WTC11 (cell line): ENCODE data around the gene RPL18A. TPM values are rescaled to one million over a fixed set of nuclear protein-coding genes. Genes with fewer than 3 reads are reported as not detected.

Experiments
- ATF1 ChIP-seq: sonication (generic); formaldehyde crosslinking; IDR thresholded peaks from 2 replicates; pipeline ENCODE4 v1.8.1; 2023; ENCODE audit warnings: mild to moderate bottlenecking, moderate library complexity, missing genetic modification reagents
- EMX1 ChIP-seq: fragments of 250-450 bp; sonication (Bioruptor Pico); IDR thresholded peaks from 2 replicates; pipeline ENCODE4 v1.8.0; 2021; ENCODE audit warnings: mild to moderate bottlenecking
- FOXJ3 ChIP-seq: sonication (generic); formaldehyde crosslinking; IDR thresholded peaks from 2 replicates; pipeline ENCODE4 v1.9.0; 2021; ENCODE audit warnings: missing genetic modification reagents, mild to moderate bottlenecking, borderline replicate concordance
- FOXP1 ChIP-seq: sonication (generic); formaldehyde crosslinking; IDR thresholded peaks from 2 replicates; pipeline ENCODE4 v1.8.0; 2022; ENCODE audit warnings: missing genetic modification reagents, mild to moderate bottlenecking, moderate library complexity, borderline replicate concordance
- HMGA2 ChIP-seq: fragments of 250-450 bp; sonication (Bioruptor Pico); IDR thresholded peaks from 2 replicates; pipeline ENCODE4 v1.4.0; 2021; ENCODE audit warnings: mild to moderate bottlenecking, moderate library complexity
- JAZF1 ChIP-seq: fragments of 250-450 bp; sonication (Bioruptor Pico); IDR thresholded peaks from 2 replicates; pipeline ENCODE4 v1.9.0; 2021; ENCODE audit warnings: moderate library complexity, mild to moderate bottlenecking, inconsistent platforms
- MYBL2 ChIP-seq: sonication (generic); formaldehyde crosslinking; IDR thresholded peaks from 2 replicates; pipeline ENCODE4 v1.8.1; 2023; ENCODE audit warnings: mild to moderate bottlenecking, moderate library complexity, missing genetic modification reagents
- NFATC4 ChIP-seq: fragments of 250-450 bp; sonication (Bioruptor Pico); IDR thresholded peaks from 2 replicates; pipeline ENCODE4 v1.9.0; 2021; ENCODE audit warnings: mild to moderate bottlenecking
- NFYB ChIP-seq: sonication (generic); formaldehyde crosslinking; conservative IDR thresholded peaks from 2 replicates; pipeline ENCODE4 v1.8.0; 2022; ENCODE audit warnings: low read depth, missing genetic modification reagents
- RORB ChIP-seq: fragments of 250-450 bp; sonication (Bioruptor Pico); IDR thresholded peaks from 2 replicates; pipeline ENCODE4 v1.9.0; 2021; ENCODE audit warnings: mild to moderate bottlenecking
- ZNF121 ChIP-seq: sonication (generic); formaldehyde crosslinking; IDR thresholded peaks from 2 replicates; pipeline ENCODE4 v1.8.0; 2023; ENCODE audit warnings: missing genetic modification reagents
- ZNF138 ChIP-seq: sonication (generic); formaldehyde crosslinking; conservative IDR thresholded peaks from 2 replicates; pipeline ENCODE4 v1.8.1; 2022; ENCODE audit warnings: mild to moderate bottlenecking, moderate library complexity, missing genetic modification reagents
- ZNF671 ChIP-seq: fragments of 250-450 bp; sonication (Bioruptor Pico); IDR thresholded peaks from 2 replicates; pipeline ENCODE4 v1.8.0; 2021; ENCODE audit warnings: mild to moderate bottlenecking
- total RNA-seq: library from RNA; stranded (reverse); gene quantifications from 3 replicates; pipeline ENCODE4 v1.2.3, GENCODE V29; 2021
- TF ChIP-seq, protein P1 (sequence below): sonication (generic); formaldehyde crosslinking; IDR thresholded peaks from 2 replicates; pipeline ENCODE4 v1.8.0; 2022; ENCODE audit warnings: mild to moderate bottlenecking, missing genetic modification reagents
- TF ChIP-seq, protein P2 (sequence below): fragments of 250-450 bp; sonication (Bioruptor Pico); IDR thresholded peaks from 2 replicates; pipeline ENCODE4 v1.9.0; 2021; ENCODE audit warnings: mild to moderate bottlenecking
- TF ChIP-seq, protein P3 (sequence below): sonication (generic); formaldehyde crosslinking; conservative IDR thresholded peaks from 2 replicates; pipeline ENCODE4 v1.8.1; 2023; ENCODE audit warnings: mild to moderate bottlenecking, low read depth, missing genetic modification reagents, moderate library complexity
- TF ChIP-seq, protein P4 (sequence below): sonication (generic); formaldehyde crosslinking; IDR thresholded peaks from 2 replicates; pipeline ENCODE4 v1.8.0; 2023; ENCODE audit warnings: mild to moderate bottlenecking, missing genetic modification reagents
- TF ChIP-seq, protein P5 (sequence below): sonication (generic); formaldehyde crosslinking; IDR thresholded peaks from 2 replicates; pipeline ENCODE4 v1.8.0; 2022; ENCODE audit warnings: mild to moderate bottlenecking, missing genetic modification reagents
- TF ChIP-seq, protein P6 (sequence below): sonication (generic); formaldehyde crosslinking; IDR thresholded peaks from 2 replicates; pipeline ENCODE4 v1.8.1; 2023; ENCODE audit warnings: mild to moderate bottlenecking, missing genetic modification reagents, moderate library complexity
- TF ChIP-seq, protein P7 (sequence below): sonication (generic); formaldehyde crosslinking; IDR thresholded peaks from 2 replicates; pipeline ENCODE4 v1.8.1; 2022; ENCODE audit warnings: low read depth, missing genetic modification reagents, borderline replicate concordance
- TF ChIP-seq, protein P8 (sequence below): fragments of 250-450 bp; sonication (Bioruptor Pico); IDR thresholded peaks from 2 replicates; pipeline ENCODE4 v2.1.2; 2022; ENCODE audit warnings: mild to moderate bottlenecking, moderate library complexity

The RPL18A gene
- total RNA-seq, 1 experiment from 2014 or later = 2,950 TPM

DNA sequence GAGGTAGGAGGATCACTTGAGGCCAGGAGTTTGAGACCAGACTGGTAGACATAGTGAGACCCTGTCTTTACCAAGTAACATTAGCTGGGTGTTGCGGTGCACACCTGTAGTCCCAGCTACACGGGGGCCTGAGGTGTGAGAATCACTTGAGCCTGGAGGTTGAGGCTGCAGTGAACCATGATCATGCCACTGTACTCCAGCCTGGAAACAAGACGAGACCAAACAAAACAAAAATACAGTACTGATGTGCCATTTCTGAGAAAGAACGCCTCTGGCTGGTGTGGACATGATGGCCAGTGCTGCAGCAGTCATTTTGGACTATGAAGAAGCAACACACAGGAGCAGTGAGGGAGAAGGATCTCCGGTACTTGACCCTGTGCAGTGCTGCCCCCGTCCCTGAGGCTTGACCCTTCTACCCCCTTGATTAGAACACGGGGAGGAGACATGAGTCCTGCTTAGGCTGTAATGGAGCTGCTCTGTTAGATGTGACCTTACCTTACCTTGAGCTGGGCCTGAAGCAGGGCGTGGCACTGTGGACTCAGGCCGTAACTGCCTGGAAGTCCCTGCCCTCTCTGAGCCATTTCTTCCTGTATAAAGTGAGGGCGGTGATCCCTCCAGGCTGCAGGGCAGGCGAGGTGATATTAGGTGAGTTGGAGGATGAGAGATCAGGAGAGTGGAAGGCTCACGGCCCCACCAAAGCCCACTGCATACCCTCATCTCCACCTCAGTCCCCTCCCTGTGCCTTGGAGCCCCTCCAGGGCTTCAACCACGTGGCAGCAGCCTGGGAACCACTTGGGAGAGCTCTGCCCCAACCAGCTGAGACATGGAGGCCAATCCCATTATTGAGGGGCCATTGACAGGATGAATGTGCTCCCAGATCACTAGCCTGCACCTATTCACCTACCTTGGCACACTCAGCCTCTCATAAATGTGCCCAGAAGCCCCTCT lies 5.9 kb downstream of the RPL18A start (continued):
- 0 out of 2 replicates have a peak, but pooled peaks have one; percentile 2 for TF ChIP-seq ZNF121 (CRISPR knock-in tag)
- peak; percentile 92 for TF ChIP-seq EMX1
- peak; percentile 56; the same call in 1 of the 2 replicates for TF ChIP-seq FOXP1 (CRISPR knock-in tag)
- TF ChIP-seq, protein P1, sequence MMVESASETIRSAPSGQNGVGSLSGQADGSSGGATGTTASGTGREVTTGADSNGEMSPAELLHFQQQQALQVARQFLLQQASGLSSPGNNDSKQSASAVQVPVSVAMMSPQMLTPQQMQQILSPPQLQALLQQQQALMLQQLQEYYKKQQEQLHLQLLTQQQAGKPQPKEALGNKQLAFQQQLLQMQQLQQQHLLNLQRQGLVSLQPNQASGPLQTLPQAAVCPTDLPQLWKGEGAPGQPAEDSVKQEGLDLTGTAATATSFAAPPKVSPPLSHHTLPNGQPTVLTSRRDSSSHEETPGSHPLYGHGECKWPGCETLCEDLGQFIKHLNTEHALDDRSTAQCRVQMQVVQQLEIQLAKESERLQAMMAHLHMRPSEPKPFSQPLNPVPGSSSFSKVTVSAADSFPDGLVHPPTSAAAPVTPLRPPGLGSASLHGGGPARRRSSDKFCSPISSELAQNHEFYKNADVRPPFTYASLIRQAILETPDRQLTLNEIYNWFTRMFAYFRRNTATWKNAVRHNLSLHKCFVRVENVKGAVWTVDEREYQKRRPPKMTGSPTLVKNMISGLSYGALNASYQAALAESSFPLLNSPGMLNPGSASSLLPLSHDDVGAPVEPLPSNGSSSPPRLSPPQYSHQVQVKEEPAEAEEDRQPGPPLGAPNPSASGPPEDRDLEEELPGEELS (CRISPR knock-in tag) = 0 out of 2 replicates have a peak, but pooled peaks have one; percentile 15
- no peak for TF ChIP-seq ZNF138
- TF ChIP-seq NFYB (CRISPR knock-in tag) = no peak
- TF ChIP-seq, protein P2, sequence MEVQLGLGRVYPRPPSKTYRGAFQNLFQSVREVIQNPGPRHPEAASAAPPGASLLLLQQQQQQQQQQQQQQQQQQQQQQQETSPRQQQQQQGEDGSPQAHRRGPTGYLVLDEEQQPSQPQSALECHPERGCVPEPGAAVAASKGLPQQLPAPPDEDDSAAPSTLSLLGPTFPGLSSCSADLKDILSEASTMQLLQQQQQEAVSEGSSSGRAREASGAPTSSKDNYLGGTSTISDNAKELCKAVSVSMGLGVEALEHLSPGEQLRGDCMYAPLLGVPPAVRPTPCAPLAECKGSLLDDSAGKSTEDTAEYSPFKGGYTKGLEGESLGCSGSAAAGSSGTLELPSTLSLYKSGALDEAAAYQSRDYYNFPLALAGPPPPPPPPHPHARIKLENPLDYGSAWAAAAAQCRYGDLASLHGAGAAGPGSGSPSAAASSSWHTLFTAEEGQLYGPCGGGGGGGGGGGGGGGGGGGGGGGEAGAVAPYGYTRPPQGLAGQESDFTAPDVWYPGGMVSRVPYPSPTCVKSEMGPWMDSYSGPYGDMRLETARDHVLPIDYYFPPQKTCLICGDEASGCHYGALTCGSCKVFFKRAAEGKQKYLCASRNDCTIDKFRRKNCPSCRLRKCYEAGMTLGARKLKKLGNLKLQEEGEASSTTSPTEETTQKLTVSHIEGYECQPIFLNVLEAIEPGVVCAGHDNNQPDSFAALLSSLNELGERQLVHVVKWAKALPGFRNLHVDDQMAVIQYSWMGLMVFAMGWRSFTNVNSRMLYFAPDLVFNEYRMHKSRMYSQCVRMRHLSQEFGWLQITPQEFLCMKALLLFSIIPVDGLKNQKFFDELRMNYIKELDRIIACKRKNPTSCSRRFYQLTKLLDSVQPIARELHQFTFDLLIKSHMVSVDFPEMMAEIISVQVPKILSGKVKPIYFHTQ (CRISPR knock-in tag) = peak; percentile 55
- TF ChIP-seq MYBL2 (CRISPR knock-in tag) = peak; percentile 34
- TF ChIP-seq, protein P3, sequence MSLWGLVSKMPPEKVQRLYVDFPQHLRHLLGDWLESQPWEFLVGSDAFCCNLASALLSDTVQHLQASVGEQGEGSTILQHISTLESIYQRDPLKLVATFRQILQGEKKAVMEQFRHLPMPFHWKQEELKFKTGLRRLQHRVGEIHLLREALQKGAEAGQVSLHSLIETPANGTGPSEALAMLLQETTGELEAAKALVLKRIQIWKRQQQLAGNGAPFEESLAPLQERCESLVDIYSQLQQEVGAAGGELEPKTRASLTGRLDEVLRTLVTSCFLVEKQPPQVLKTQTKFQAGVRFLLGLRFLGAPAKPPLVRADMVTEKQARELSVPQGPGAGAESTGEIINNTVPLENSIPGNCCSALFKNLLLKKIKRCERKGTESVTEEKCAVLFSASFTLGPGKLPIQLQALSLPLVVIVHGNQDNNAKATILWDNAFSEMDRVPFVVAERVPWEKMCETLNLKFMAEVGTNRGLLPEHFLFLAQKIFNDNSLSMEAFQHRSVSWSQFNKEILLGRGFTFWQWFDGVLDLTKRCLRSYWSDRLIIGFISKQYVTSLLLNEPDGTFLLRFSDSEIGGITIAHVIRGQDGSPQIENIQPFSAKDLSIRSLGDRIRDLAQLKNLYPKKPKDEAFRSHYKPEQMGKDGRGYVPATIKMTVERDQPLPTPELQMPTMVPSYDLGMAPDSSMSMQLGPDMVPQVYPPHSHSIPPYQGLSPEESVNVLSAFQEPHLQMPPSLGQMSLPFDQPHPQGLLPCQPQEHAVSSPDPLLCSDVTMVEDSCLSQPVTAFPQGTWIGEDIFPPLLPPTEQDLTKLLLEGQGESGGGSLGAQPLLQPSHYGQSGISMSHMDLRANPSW (CRISPR knock-in tag) = no peak
- TF ChIP-seq, protein P4, sequence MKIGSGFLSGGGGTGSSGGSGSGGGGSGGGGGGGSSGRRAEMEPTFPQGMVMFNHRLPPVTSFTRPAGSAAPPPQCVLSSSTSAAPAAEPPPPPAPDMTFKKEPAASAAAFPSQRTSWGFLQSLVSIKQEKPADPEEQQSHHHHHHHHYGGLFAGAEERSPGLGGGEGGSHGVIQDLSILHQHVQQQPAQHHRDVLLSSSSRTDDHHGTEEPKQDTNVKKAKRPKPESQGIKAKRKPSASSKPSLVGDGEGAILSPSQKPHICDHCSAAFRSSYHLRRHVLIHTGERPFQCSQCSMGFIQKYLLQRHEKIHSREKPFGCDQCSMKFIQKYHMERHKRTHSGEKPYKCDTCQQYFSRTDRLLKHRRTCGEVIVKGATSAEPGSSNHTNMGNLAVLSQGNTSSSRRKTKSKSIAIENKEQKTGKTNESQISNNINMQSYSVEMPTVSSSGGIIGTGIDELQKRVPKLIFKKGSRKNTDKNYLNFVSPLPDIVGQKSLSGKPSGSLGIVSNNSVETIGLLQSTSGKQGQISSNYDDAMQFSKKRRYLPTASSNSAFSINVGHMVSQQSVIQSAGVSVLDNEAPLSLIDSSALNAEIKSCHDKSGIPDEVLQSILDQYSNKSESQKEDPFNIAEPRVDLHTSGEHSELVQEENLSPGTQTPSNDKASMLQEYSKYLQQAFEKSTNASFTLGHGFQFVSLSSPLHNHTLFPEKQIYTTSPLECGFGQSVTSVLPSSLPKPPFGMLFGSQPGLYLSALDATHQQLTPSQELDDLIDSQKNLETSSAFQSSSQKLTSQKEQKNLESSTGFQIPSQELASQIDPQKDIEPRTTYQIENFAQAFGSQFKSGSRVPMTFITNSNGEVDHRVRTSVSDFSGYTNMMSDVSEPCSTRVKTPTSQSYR = no peak
- peak; percentile 87 for TF ChIP-seq ZNF671 (CRISPR knock-in tag)
- TF ChIP-seq, protein P5, sequence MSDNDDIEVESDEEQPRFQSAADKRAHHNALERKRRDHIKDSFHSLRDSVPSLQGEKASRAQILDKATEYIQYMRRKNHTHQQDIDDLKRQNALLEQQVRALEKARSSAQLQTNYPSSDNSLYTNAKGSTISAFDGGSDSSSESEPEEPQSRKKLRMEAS (CRISPR knock-in tag) = no peak
- peak; percentile 39 for TF ChIP-seq NFATC4 (CRISPR knock-in tag)
- TF ChIP-seq, protein P6, sequence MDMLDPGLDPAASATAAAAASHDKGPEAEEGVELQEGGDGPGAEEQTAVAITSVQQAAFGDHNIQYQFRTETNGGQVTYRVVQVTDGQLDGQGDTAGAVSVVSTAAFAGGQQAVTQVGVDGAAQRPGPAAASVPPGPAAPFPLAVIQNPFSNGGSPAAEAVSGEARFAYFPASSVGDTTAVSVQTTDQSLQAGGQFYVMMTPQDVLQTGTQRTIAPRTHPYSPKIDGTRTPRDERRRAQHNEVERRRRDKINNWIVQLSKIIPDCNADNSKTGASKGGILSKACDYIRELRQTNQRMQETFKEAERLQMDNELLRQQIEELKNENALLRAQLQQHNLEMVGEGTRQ = no peak
- TF ChIP-seq, protein P7, sequence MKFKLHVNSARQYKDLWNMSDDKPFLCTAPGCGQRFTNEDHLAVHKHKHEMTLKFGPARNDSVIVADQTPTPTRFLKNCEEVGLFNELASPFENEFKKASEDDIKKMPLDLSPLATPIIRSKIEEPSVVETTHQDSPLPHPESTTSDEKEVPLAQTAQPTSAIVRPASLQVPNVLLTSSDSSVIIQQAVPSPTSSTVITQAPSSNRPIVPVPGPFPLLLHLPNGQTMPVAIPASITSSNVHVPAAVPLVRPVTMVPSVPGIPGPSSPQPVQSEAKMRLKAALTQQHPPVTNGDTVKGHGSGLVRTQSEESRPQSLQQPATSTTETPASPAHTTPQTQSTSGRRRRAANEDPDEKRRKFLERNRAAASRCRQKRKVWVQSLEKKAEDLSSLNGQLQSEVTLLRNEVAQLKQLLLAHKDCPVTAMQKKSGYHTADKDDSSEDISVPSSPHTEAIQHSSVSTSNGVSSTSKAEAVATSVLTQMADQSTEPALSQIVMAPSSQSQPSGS (CRISPR knock-in tag) = no peak
- peak; percentile 79; the same call in 1 of the 2 replicates for TF ChIP-seq ATF1
- TF ChIP-seq, protein P8, sequence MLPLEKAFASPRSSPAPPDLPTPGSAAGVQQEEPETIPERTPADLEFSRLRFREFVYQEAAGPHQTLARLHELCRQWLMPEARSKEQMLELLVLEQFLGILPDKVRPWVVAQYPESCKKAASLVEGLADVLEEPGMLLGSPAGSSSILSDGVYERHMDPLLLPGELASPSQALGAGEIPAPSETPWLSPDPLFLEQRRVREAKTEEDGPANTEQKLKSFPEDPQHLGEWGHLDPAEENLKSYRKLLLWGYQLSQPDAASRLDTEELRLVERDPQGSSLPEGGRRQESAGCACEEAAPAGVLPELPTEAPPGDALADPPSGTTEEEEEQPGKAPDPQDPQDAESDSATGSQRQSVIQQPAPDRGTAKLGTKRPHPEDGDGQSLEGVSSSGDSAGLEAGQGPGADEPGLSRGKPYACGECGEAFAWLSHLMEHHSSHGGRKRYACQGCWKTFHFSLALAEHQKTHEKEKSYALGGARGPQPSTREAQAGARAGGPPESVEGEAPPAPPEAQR (CRISPR knock-in tag) = no peak
- TF ChIP-seq FOXJ3 (CRISPR knock-in tag) = no peak
- no peak for TF ChIP-seq JAZF1 (CRISPR knock-in tag)
- no peak for TF ChIP-seq HMGA2 (CRISPR knock-in tag)
- TF ChIP-seq RORB (CRISPR knock-in tag) = no peak
